Kidney capillary endothelial cell (primary cell): Measurements from ENCODE around the gene ZNF550.

Source experiments
- DNase-seq: peaks from one replicate; pipeline ENCODE4 v3.0.0-alpha.2; 2018; ENCODE audit warnings: low spot score

Gene ZNF550

GRCh38 chr19:57559404-57560025 lies at the start of gene ZNF550:
Gene ZNF550 (minus strand): TSS chr19:57559863. CDS start chr19:57559682, 181 bp downstream.
- peak; percentile 83 for DNase-seq

- no peak for DNase-seq
Observed at GRCh38 chr19:57606931-57607330, 47.3 kb upstream of the ZNF550 start.

GRCh38 chr19:57599761-57600383 lies 40.2 kb upstream of the ZNF550 start, which contains the start of gene ZNF530:
Gene ZNF530 (plus strand): TSS chr19:57599885. CDS start chr19:57604346, 4,461 bp downstream.
- DNase-seq = peak; percentile 92

GRCh38 chr19:57599377-57599760 lies 39.7 kb upstream of the ZNF550 start:
- DNase-seq = peak; percentile 1

- no peak for DNase-seq
Observed at GRCh38 chr19:57587529-57587928, 27.9 kb upstream of the ZNF550 start.

- peak; percentile 60 for DNase-seq
Observed at GRCh38 chr19:57583521-57584416, 24.1 kb upstream of the ZNF550 start, which contains the start of gene ZIK1. Gene ZIK1 (plus strand): TSS chr19:57584145. CDS start chr19:57584357, 212 bp downstream.

GRCh38 chr19:57583104-57583520 lies 23.4 kb upstream of the ZNF550 start:
- DNase-seq = no peak

- peak; percentile 96 for DNase-seq
Observed at GRCh38 chr19:57578487-57579205, 19.0 kb upstream of the ZNF550 start, which contains the start of gene ZNF416. Gene ZNF416 (minus strand): TSS chr19:57578911. CDS start chr19:57578704, 207 bp downstream.

GRCh38 chr19:57576661-57577060 lies 17.0 kb upstream of the ZNF550 start:
- no peak for DNase-seq

- no peak for DNase-seq
Observed at GRCh38 chr19:57572415-57572947, 12.8 kb upstream of the ZNF550 start.

- no peak for DNase-seq
Observed at GRCh38 chr19:57570707-57571106, 11.0 kb upstream of the ZNF550 start.

- peak; percentile 1 for DNase-seq
Observed at GRCh38 chr19:57566396-57567265, 7.0 kb upstream of the ZNF550 start.

- DNase-seq = no peak
Observed at GRCh38 chr19:57563547-57563946, 3.9 kb upstream of the ZNF550 start.

GRCh38 chr19:57560049-57560491 lies 407 bp upstream of the ZNF550 start:
- DNase-seq = peak; percentile 21

GRCh38 chr19:57559008-57559403 lies 657 bp downstream of the ZNF550 start:
- peak; percentile 10 for DNase-seq

- no peak for DNase-seq
Observed at GRCh38 chr19:57558525-57558924, 1.1 kb downstream of the ZNF550 start.

GRCh38 chr19:57557659-57558058 lies 2.0 kb downstream of the ZNF550 start:
- DNase-seq = no peak

- no peak for DNase-seq
Observed at GRCh38 chr19:57552432-57552831, 7.2 kb downstream of the ZNF550 start.

GRCh38 chr19:57546513-57546912 lies 13.2 kb downstream of the ZNF550 start:
- no peak for DNase-seq

GRCh38 chr19:57537953-57538547 lies 21.6 kb downstream of the ZNF550 start:
- DNase-seq = no peak
